ENCODE data around the gene TTK. TPM values are rescaled to one million over a fixed set of nuclear protein-coding genes. Genes with fewer than 3 reads are reported as not detected.

The TTK gene
- total RNA-seq, 1 experiment from 2014 or later = 62.5 TPM

GRCh38 chr6:80021131-80021530, 16.7 kb downstream of the TTK start:
- Histone ChIP-seq H3K9me3 (ENCODE audit: low read depth, low read length, poor library complexity, severe bottlenecking) (no peaks in the 10 kb centered on the region), H3K36me3 (ENCODE audit: insufficient read depth, low read length, poor library complexity, severe bottlenecking) (peaks cover 66% of the 10 kb centered on the region), H3K27ac (ENCODE audit: low read depth, low read length, poor library complexity, severe bottlenecking) (no peak overlapping the region), H3K27me3 (replicated peaks; ENCODE audit: insufficient read depth, low read depth, low read length, poor library complexity) (no peaks in the 10 kb centered on the region), H3K4me1 (ENCODE audit: insufficient read depth, low read length, poor library complexity, severe bottlenecking) (no peaks in the 10 kb centered on the region), H3K4me3 (ENCODE audit: low read depth, low read length, poor library complexity, severe bottlenecking) (no peak overlapping the region)
- no peak for DNase-seq (ENCODE audit: low spot score)
- intact Hi-C loops (cut with micrococcal nuclease; ENCODE audit: unreplicated experiment) = no loop called here
- no TSS peak for BruUV-seq (replicated peaks)
- ChIA-PET POLR2A (ENCODE audit: low non-redundant PET) (no interaction called here), CTCF (no interaction called here)
- TF ChIP-seq CTCF (conservative IDR thresholded peaks at IDR 0.05; ENCODE audit: low read depth, low read length) = no peak
- TF ChIP-seq EZH2 (IDR thresholded peaks at IDR 0.05; ENCODE audit: borderline replicate concordance, low read depth, low read length, poor library complexity, severe bottlenecking) = no peak

DNA sequence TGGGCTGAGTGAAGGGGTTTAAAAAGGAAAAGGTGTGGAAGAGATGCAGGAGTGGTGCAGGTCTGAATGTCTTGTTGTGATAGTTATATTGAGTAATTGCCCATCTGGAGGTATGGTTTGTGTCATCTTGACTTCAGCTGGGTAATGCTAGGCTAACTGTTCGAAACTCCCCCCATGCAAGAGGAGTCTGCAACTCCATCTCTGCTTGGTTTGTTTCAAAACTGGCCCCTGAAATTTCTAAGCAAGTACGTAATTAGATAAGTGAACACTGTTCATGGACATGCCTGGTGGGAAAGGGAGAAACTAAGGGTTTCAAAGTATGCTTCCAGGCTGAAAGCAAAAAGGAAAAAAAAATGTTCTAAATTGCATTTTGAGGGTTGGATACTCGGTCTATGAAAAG, 17.1 kb downstream of the TTK start:
- ChIA-PET CTCF (no interaction called here), POLR2A (ENCODE audit: low non-redundant PET) (no interaction called here)
- Histone ChIP-seq H3K4me1 (ENCODE audit: insufficient read depth, low read length, poor library complexity, severe bottlenecking) (no peaks in the 10 kb centered on the region), H3K27ac (ENCODE audit: low read depth, low read length, poor library complexity, severe bottlenecking) (no peak overlapping the region), H3K9me3 (ENCODE audit: low read depth, low read length, poor library complexity, severe bottlenecking) (no peaks in the 10 kb centered on the region), H3K27me3 (replicated peaks; ENCODE audit: insufficient read depth, low read depth, low read length, poor library complexity) (no peaks in the 10 kb centered on the region), H3K4me3 (ENCODE audit: low read depth, low read length, poor library complexity, severe bottlenecking) (no peak overlapping the region), H3K36me3 (ENCODE audit: insufficient read depth, low read length, poor library complexity, severe bottlenecking) (peaks cover 66% of the 10 kb centered on the region)
- no peak for TF ChIP-seq CTCF (conservative IDR thresholded peaks at IDR 0.05; ENCODE audit: low read depth, low read length)
- TF ChIP-seq EZH2 (IDR thresholded peaks at IDR 0.05; ENCODE audit: borderline replicate concordance, low read depth, low read length, poor library complexity, severe bottlenecking) = no peak
- intact Hi-C loops (cut with micrococcal nuclease; ENCODE audit: unreplicated experiment) = no loop called here
- DNase-seq (ENCODE audit: low spot score) = no peak
- no TSS peak for BruUV-seq (replicated peaks)

DNA sequence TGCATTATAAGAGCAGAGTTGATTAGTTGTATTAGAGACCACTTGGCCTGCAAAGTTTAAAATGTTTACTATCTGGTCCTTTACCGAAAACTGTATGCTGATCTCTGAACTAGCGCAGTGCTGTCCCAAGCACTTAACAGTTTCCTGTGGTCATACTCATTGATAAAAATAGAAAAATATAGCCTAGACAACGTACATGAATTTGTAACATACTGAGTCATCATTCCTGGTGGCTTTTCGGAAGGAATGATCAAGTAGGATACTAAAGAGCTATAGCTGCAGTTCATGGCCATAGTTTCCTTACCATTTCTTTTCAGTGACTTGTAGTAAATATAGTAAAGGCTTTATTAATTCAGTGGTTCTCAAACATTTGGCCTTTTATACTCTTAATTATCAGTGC, 18.4 kb downstream of the TTK start:
- Histone ChIP-seq H3K36me3 (ENCODE audit: insufficient read depth, low read length, poor library complexity, severe bottlenecking) (peaks cover 66% of the 10 kb centered on the region), H3K27ac (ENCODE audit: low read depth, low read length, poor library complexity, severe bottlenecking) (no peak overlapping the region), H3K4me3 (ENCODE audit: low read depth, low read length, poor library complexity, severe bottlenecking) (no peak overlapping the region), H3K27me3 (replicated peaks; ENCODE audit: insufficient read depth, low read depth, low read length, poor library complexity) (no peaks in the 10 kb centered on the region), H3K9me3 (ENCODE audit: low read depth, low read length, poor library complexity, severe bottlenecking) (no peaks in the 10 kb centered on the region), H3K4me1 (ENCODE audit: insufficient read depth, low read length, poor library complexity, severe bottlenecking) (no peaks in the 10 kb centered on the region)
- no TSS peak for BruUV-seq (replicated peaks)
- CTCF ChIA-PET = no interaction called here
- POLR2A ChIA-PET (ENCODE audit: low non-redundant PET) = no interaction called here
- TF ChIP-seq EZH2 (IDR thresholded peaks at IDR 0.05; ENCODE audit: borderline replicate concordance, low read depth, low read length, poor library complexity, severe bottlenecking) = no peak
- TF ChIP-seq CTCF (conservative IDR thresholded peaks at IDR 0.05; ENCODE audit: low read depth, low read length) = no peak
- no peak for DNase-seq (ENCODE audit: low spot score)
- intact Hi-C loops (cut with micrococcal nuclease; ENCODE audit: unreplicated experiment) = no loop called here

All from A673 (cell line).